ENCODE measurements around the gene DCAF7. TPM values are rescaled to one million over a fixed set of nuclear protein-coding genes. Genes with fewer than 3 reads are reported as not detected.

DCAF7 gene
- total and polyA plus RNA-seq, 3 experiments from 2014 or later: 82.5 to 102 (median 99.1) TPM

- Mint-ChIP-seq H3K4me3 (peak overlapping the region in 2 of 7 donors; percentile 20 to 58), H3K9me3 (no peaks in the 10 kb centered on the region), H3K36me3 (peaks cover 0 to 32% (median 8%) of the 10 kb centered on the region in 3 donors), H3K27ac (peak overlapping the region in 3 of 8 donors; percentile 22 to 62 (median 40)), H3K27me3 (no peaks in the 10 kb centered on the region), H3K4me1 (peaks cover 70 to 84% (median 83%) of the 10 kb centered on the region in 3 donors)
- Histone ChIP-seq H3K27me3 (ENCODE audit: insufficient read depth, low read length, poor library complexity, severe bottlenecking) (no peaks in the 10 kb centered on the region), H3K27ac (ENCODE audit: low read depth, low read length) (no peak overlapping the region), H3K4me1 (ENCODE audit: insufficient read depth, low read length) (peaks cover 46% of the 10 kb centered on the region), H3K36me3 (ENCODE audit: insufficient read depth, low read length) (no peaks in the 10 kb centered on the region), H3K4me3 (ENCODE audit: low read length) (no peak overlapping the region), H3K9me3 (ENCODE audit: low read length) (no peaks in the 10 kb centered on the region)
- CTCF ChIA-PET: interaction anchor here (1.1 kb wide), 1 partner anchor 57 kb away, joined by 6 read pairs; no protein-coding TSS in a partner anchor
- POLR2A ChIA-PET: interaction anchor here (0.6 kb wide), 1 partner anchor 139 kb away, joined by 5 read pairs; no protein-coding TSS in a partner anchor
- no peak for DNase-seq
Observed at GRCh38 chr17:63555500-63556156, 5.4 kb downstream of the DCAF7 start.

- Histone ChIP-seq H3K36me3 (ENCODE audit: insufficient read depth, low read length) (no peaks in the 10 kb centered on the region), H3K9me3 (ENCODE audit: low read length) (no peaks in the 10 kb centered on the region), H3K27me3 (ENCODE audit: insufficient read depth, low read length, poor library complexity, severe bottlenecking) (no peaks in the 10 kb centered on the region), H3K27ac (ENCODE audit: low read depth, low read length) (no peak overlapping the region), H3K4me1 (ENCODE audit: insufficient read depth, low read length) (peaks cover 50% of the 10 kb centered on the region), H3K4me3 (ENCODE audit: low read length) (no peak overlapping the region)
- CTCF ChIA-PET: no interaction called here
- no peak for DNase-seq
- Mint-ChIP-seq H3K4me3 (peak overlapping the region in 2 of 7 donors; percentile 0 to 27), H3K27ac (peak overlapping the region in 4 of 8 donors; percentile 33 to 83 (median 60)), H3K27me3 (no peaks in the 10 kb centered on the region), H3K9me3 (no peaks in the 10 kb centered on the region), H3K36me3 (peaks cover 0 to 25% (median 8%) of the 10 kb centered on the region in 3 donors), H3K4me1 (peaks cover 73 to 90% (median 86%) of the 10 kb centered on the region in 3 donors)
- POLR2A ChIA-PET: no interaction called here
Observed at GRCh38 chr17:63557416-63557815, 7.1 kb downstream of the DCAF7 start.

GRCh38 chr17:63558441-63558840 lies 8.2 kb downstream of the DCAF7 start:
- DNase-seq: no peak
- ChIA-PET POLR2A (no interaction called here), CTCF (interaction anchor here (0.8 kb wide), 1 partner anchor 54 kb away, joined by 4 read pairs; no protein-coding TSS in a partner anchor)
- no peak overlapping the region for H3K27ac ChIP-seq (ENCODE audit: low read depth, low read length)
- H3K27me3 Mint-ChIP-seq: no peaks in the 10 kb centered on the region
- peaks cover 45% of the 10 kb centered on the region for H3K4me1 ChIP-seq (ENCODE audit: insufficient read depth, low read length)
- peaks cover 0 to 21% (median 8%) of the 10 kb centered on the region in 3 donors for H3K36me3 Mint-ChIP-seq
- H3K9me3 ChIP-seq (ENCODE audit: low read length): no peaks in the 10 kb centered on the region
- peak overlapping the region in 2 of 8 donors; percentile 41 to 70 for H3K27ac Mint-ChIP-seq
- H3K27me3 ChIP-seq (ENCODE audit: insufficient read depth, low read length, poor library complexity, severe bottlenecking): no peaks in the 10 kb centered on the region
- H3K9me3 Mint-ChIP-seq: no peaks in the 10 kb centered on the region
- H3K4me1 Mint-ChIP-seq: peaks cover 70 to 89% (median 85%) of the 10 kb centered on the region in 3 donors
- H3K4me3 ChIP-seq (ENCODE audit: low read length): no peak overlapping the region
- H3K4me3 Mint-ChIP-seq: no peak overlapping the region
- no peaks in the 10 kb centered on the region for H3K36me3 ChIP-seq (ENCODE audit: insufficient read depth, low read length)

DNA sequence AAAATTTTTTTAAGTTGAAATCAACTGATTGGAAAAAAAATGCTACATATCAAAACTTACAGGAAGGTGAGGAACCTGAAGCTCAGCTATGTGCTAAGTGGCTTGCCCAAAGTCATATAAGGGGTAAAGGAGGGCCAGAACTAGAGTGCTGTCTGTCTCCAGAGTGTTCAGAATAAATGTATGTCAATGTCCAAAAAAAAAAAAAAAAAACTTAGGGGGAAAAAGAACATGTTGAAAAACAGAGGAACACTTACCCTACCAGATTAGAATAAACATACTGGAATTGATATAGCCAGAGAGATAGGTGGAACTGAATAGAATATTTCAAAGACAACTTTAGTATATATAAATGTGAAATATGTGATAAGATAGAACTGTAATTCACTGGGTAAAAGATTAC lies 11.5 kb downstream of the DCAF7 start:
- H3K36me3 ChIP-seq (ENCODE audit: insufficient read depth, low read length): no peaks in the 10 kb centered on the region
- Mint-ChIP-seq H3K9me3 (no peaks in the 10 kb centered on the region), H3K4me1 (peaks cover 57 to 82% (median 80%) of the 10 kb centered on the region in 3 donors), H3K27ac (peak overlapping the region in 4 of 8 donors; percentile 26 to 63 (median 44)), H3K4me3 (no peak overlapping the region), H3K36me3 (peaks cover 0 to 16% (median 6%) of the 10 kb centered on the region in 3 donors), H3K27me3 (no peaks in the 10 kb centered on the region)
- no peaks in the 10 kb centered on the region for H3K9me3 ChIP-seq (ENCODE audit: low read length)
- no peaks in the 10 kb centered on the region for H3K27me3 ChIP-seq (ENCODE audit: insufficient read depth, low read length, poor library complexity, severe bottlenecking)
- DNase-seq: no peak
- POLR2A ChIA-PET: no interaction called here
- no peak overlapping the region for H3K4me3 ChIP-seq (ENCODE audit: low read length)
- H3K4me1 ChIP-seq (ENCODE audit: insufficient read depth, low read length): peaks cover 22% of the 10 kb centered on the region
- CTCF ChIA-PET: interaction anchor here (1.2 kb wide), 1 partner anchor 35 kb away, joined by 3 read pairs; no protein-coding TSS in a partner anchor
- H3K27ac ChIP-seq (ENCODE audit: low read depth, low read length): no peak overlapping the region

- Mint-ChIP-seq H3K36me3 (peaks cover 0 to 10% (median 0%) of the 10 kb centered on the region in 3 donors), H3K9me3 (no peaks in the 10 kb centered on the region), H3K27ac (peak overlapping the region in 3 of 8 donors; percentile 21 to 72 (median 47)), H3K4me1 (peaks cover 52 to 83% (median 82%) of the 10 kb centered on the region in 3 donors), H3K4me3 (no peak overlapping the region), H3K27me3 (no peaks in the 10 kb centered on the region)
- Histone ChIP-seq H3K4me1 (ENCODE audit: insufficient read depth, low read length) (peaks cover 15% of the 10 kb centered on the region), H3K9me3 (ENCODE audit: low read length) (no peaks in the 10 kb centered on the region), H3K27me3 (ENCODE audit: insufficient read depth, low read length, poor library complexity, severe bottlenecking) (no peaks in the 10 kb centered on the region), H3K36me3 (ENCODE audit: insufficient read depth, low read length) (no peaks in the 10 kb centered on the region), H3K27ac (ENCODE audit: low read depth, low read length) (no peak overlapping the region), H3K4me3 (ENCODE audit: low read length) (no peak overlapping the region)
- DNase-seq: no peak
- ChIA-PET POLR2A (no interaction called here), CTCF (no interaction called here)
Observed at GRCh38 chr17:63563339-63563738, 13.1 kb downstream of the DCAF7 start.

- Histone ChIP-seq H3K4me1 (ENCODE audit: insufficient read depth, low read length) (peaks cover 15% of the 10 kb centered on the region), H3K4me3 (ENCODE audit: low read length) (no peak overlapping the region), H3K27me3 (ENCODE audit: insufficient read depth, low read length, poor library complexity, severe bottlenecking) (no peaks in the 10 kb centered on the region), H3K9me3 (ENCODE audit: low read length) (no peaks in the 10 kb centered on the region), H3K36me3 (ENCODE audit: insufficient read depth, low read length) (no peaks in the 10 kb centered on the region), H3K27ac (ENCODE audit: low read depth, low read length) (no peak overlapping the region)
- POLR2A ChIA-PET: no interaction called here
- no peaks in the 10 kb centered on the region for H3K27me3 Mint-ChIP-seq
- CTCF ChIA-PET: interaction anchor here (1.5 kb wide), 1 partner anchor 139 kb away, joined by 3 read pairs; no protein-coding TSS in a partner anchor
- H3K9me3 Mint-ChIP-seq: no peaks in the 10 kb centered on the region
- H3K36me3 Mint-ChIP-seq: peaks cover 0 to 20% (median 4%) of the 10 kb centered on the region in 3 donors
- H3K27ac Mint-ChIP-seq: peak overlapping the region in 4 of 8 donors; percentile 15 to 50 (median 23)
- peaks cover 55 to 87% (median 81%) of the 10 kb centered on the region in 3 donors for H3K4me1 Mint-ChIP-seq
- H3K4me3 Mint-ChIP-seq: no peak overlapping the region
- no peak for DNase-seq
Observed at GRCh38 chr17:63564562-63564961, 14.3 kb downstream of the DCAF7 start.

DNA sequence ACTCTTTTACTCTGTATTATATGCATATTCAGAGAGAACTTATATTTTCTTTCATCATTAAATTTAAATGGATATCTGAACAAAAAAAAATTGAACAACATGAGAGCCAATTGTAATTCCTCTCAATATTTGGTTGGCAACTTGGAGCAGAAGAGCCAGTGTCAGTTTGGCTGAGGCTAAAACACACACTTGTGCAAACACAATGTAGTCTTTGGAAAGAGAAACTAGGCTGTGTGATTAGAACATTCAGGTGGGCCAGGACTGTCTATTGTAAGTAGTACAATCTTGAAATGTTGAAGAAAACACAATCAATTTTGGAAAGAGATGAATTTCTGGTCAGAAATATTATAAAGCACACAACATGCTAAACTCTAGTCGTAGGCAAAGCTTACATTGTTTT lies 17.0 kb downstream of the DCAF7 start:
- ChIA-PET POLR2A (no interaction called here), CTCF (no interaction called here)
- H3K27me3 Mint-ChIP-seq: no peaks in the 10 kb centered on the region
- Histone ChIP-seq H3K27ac (ENCODE audit: low read depth, low read length) (no peak overlapping the region), H3K4me3 (ENCODE audit: low read length) (no peak overlapping the region), H3K27me3 (ENCODE audit: insufficient read depth, low read length, poor library complexity, severe bottlenecking) (no peaks in the 10 kb centered on the region), H3K4me1 (ENCODE audit: insufficient read depth, low read length) (peaks cover 6% of the 10 kb centered on the region), H3K36me3 (ENCODE audit: insufficient read depth, low read length) (no peaks in the 10 kb centered on the region), H3K9me3 (ENCODE audit: low read length) (no peaks in the 10 kb centered on the region)
- no peak overlapping the region for H3K4me3 Mint-ChIP-seq
- DNase-seq: no peak
- H3K9me3 Mint-ChIP-seq: no peaks in the 10 kb centered on the region
- H3K36me3 Mint-ChIP-seq: peaks cover 0 to 31% (median 4%) of the 10 kb centered on the region in 3 donors
- peak overlapping the region in 3 of 8 donors; percentile 12 to 56 (median 42) for H3K27ac Mint-ChIP-seq
- H3K4me1 Mint-ChIP-seq: peaks cover 55 to 85% (median 81%) of the 10 kb centered on the region in 3 donors

DNA sequence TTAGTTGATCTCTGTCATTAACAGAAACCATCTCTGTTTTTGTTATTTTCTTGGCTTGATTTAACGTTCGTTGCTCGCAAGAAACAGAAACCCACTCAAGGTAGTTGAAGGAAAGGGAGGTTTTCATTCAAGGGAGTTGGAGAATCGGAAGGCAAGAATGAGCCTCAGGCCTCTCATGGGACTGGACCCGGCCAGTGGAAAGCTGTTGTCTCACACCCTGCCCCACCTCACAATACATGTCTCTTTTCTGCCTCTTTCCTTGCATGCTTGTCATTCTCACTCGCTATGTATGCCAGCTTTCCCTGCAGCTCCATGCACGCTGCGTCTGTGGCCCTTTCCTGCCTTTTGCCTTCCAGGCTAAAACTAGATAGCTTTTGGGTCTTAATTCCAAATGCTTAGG lies 18.3 kb downstream of the DCAF7 start:
- DNase-seq: no peak
- Histone ChIP-seq H3K4me1 (ENCODE audit: insufficient read depth, low read length) (no peaks in the 10 kb centered on the region), H3K4me3 (ENCODE audit: low read length) (no peak overlapping the region), H3K36me3 (ENCODE audit: insufficient read depth, low read length) (no peaks in the 10 kb centered on the region), H3K27ac (ENCODE audit: low read depth, low read length) (no peak overlapping the region), H3K9me3 (ENCODE audit: low read length) (no peaks in the 10 kb centered on the region), H3K27me3 (ENCODE audit: insufficient read depth, low read length, poor library complexity, severe bottlenecking) (no peaks in the 10 kb centered on the region)
- Mint-ChIP-seq H3K9me3 (no peaks in the 10 kb centered on the region), H3K36me3 (peaks cover 0 to 31% (median 4%) of the 10 kb centered on the region in 3 donors), H3K27ac (peak overlapping the region in 6 of 8 donors; percentile 18 to 80 (median 40)), H3K4me1 (peaks cover 47 to 81% (median 73%) of the 10 kb centered on the region in 3 donors), H3K4me3 (no peak overlapping the region), H3K27me3 (no peaks in the 10 kb centered on the region)
- ChIA-PET CTCF (interaction anchor here (0.8 kb wide), 1 partner anchor 46 kb away, joined by 4 read pairs; no protein-coding TSS in a partner anchor), POLR2A (no interaction called here)

Data from CD8-positive, alpha-beta memory T cell (primary cell).